Activated CD8-positive, alpha-beta memory T cell treated with anti-CD3 and anti-CD28 coated beads, Interleukin-2, amount 50 U/mL, for 1 hour (primary cell): ENCODE data around the gene MAN2B1.
"Not testable (repeated sequence)": the region's sequence is repeated elsewhere in the genome, so short reads cannot be mapped to it uniquely, and the experiment has no call there.

Experiments used
- DNase-seq: peaks from one replicate; pipeline ENCODE4 v3.0.0-alpha.2; 2020; ENCODE audit errors: extremely low read depth

MAN2B1 gene

GRCh38 chr19:12657966-12658365, 8.6 kb downstream of the MAN2B1 start:
- DNase-seq = no peak

GRCh38 chr19:12656899-12657571, 9.5 kb downstream of the MAN2B1 start:
- DNase-seq = no peak

GRCh38 chr19:12655546-12655945, 11.0 kb downstream of the MAN2B1 start:
- DNase-seq = no peak

- no peak for DNase-seq
These were observed 14.3 kb downstream of the MAN2B1 start for GRCh38 chr19:12652219-12652618.

- DNase-seq = no peak
These were observed 16.6 kb downstream of the MAN2B1 start for GRCh38 chr19:12649941-12650340.

GRCh38 chr19:12648088-12648487, 18.5 kb downstream of the MAN2B1 start:
- no peak for DNase-seq

GRCh38 chr19:12647490-12648071, 19.0 kb downstream of the MAN2B1 start:
- no peak for DNase-seq

- DNase-seq = no peak
These were observed 19.5 kb downstream of the MAN2B1 start for GRCh38 chr19:12647047-12647446.

GRCh38 chr19:12646551-12646950, 20.0 kb downstream of the MAN2B1 start:
- DNase-seq = no peak

- DNase-seq = not testable (repeated sequence)
These were observed 22.8 kb downstream of the MAN2B1 start for GRCh38 chr19:12643716-12644115.

- DNase-seq = no peak
These were observed 24.0 kb downstream of the MAN2B1 start for GRCh38 chr19:12642506-12642905.

GRCh38 chr19:12641456-12641855, 25.1 kb downstream of the MAN2B1 start:
- no peak for DNase-seq

GRCh38 chr19:12639901-12640613, 26.5 kb downstream of the MAN2B1 start:
- peak; percentile 77 for DNase-seq

- no peak for DNase-seq
These were observed 27.8 kb downstream of the MAN2B1 start for GRCh38 chr19:12638611-12639182.

- DNase-seq = no peak
These were observed 29.9 kb downstream of the MAN2B1 start for GRCh38 chr19:12636631-12637030.

GRCh38 chr19:12629215-12629614, 37.3 kb downstream of the MAN2B1 start:
- DNase-seq = no peak

- no peak for DNase-seq
These were observed 38.2 kb downstream of the MAN2B1 start for GRCh38 chr19:12628040-12629022.

- no peak for DNase-seq
These were observed 39.6 kb downstream of the MAN2B1 start for GRCh38 chr19:12626958-12627357.

GRCh38 chr19:12623361-12624031, 43.0 kb downstream of the MAN2B1 start:
- DNase-seq = no peak

- DNase-seq = not testable (repeated sequence)
These were observed 45.1 kb downstream of the MAN2B1 start for GRCh38 chr19:12621253-12622024.
